ENCODE results near the gene SYT17.

SYT17 gene

DNA sequence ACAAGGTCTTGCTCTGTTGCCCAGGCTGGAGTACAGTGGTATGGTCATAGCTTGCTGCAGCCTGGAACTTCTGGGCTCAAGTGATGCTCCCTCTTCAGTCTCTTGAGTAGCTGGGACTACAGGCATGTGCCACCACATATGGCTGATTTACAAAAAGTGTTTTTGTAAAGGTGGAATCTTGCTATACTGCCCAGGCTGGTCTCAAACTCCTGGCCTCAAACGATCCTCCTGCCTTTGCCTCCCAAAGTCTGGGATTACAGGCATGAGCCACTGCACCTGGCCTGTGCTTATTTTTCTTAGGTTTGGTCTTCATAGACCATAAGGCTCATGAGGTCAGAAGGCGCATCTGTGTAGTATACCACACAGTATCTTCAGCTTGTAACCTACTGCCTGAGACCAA, 122.8 kb downstream of the SYT17 start:
- no peak for DNase-seq (ENCODE audit: low read depth, low spot score)
- TF ChIP-seq, protein P1, sequence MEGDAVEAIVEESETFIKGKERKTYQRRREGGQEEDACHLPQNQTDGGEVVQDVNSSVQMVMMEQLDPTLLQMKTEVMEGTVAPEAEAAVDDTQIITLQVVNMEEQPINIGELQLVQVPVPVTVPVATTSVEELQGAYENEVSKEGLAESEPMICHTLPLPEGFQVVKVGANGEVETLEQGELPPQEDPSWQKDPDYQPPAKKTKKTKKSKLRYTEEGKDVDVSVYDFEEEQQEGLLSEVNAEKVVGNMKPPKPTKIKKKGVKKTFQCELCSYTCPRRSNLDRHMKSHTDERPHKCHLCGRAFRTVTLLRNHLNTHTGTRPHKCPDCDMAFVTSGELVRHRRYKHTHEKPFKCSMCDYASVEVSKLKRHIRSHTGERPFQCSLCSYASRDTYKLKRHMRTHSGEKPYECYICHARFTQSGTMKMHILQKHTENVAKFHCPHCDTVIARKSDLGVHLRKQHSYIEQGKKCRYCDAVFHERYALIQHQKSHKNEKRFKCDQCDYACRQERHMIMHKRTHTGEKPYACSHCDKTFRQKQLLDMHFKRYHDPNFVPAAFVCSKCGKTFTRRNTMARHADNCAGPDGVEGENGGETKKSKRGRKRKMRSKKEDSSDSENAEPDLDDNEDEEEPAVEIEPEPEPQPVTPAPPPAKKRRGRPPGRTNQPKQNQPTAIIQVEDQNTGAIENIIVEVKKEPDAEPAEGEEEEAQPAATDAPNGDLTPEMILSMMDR (IDR thresholded peaks at IDR 0.05; ENCODE audit: low read depth, low read length) = no peak
- in situ Hi-C loops (cut with HindIII; ENCODE audit: low sequenced_read_pairs) = no loop called here
- no peak overlapping the region for H3K4me3 ChIP-seq (ENCODE audit: low read depth, low read length)

DNA sequence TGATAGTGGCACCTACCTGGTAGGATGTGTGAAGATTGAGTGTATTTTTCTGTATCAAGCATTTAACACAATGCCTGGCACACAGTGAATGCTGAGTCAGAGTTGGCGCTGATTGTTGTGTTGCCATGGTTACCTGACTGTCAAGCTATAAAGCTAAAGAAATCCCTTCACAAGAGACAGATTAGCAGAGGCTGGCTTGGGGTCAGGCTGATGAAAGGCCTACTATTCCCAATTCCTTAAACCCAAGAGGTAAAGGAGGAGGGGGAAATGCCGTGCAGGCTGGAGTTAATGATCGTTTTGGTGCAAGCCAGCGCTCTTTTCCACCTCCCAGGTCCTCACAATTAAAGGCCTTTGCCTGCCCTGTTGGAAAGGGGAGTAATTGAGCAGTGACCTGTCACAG, 123.4 kb downstream of the SYT17 start:
- in situ Hi-C loops (cut with HindIII; ENCODE audit: low sequenced_read_pairs) = no loop called here
- no peak for DNase-seq (ENCODE audit: low read depth, low spot score)
- TF ChIP-seq, protein P1 (IDR thresholded peaks at IDR 0.05; ENCODE audit: low read depth, low read length) = no peak
- H3K4me3 ChIP-seq (ENCODE audit: low read depth, low read length) = no peak overlapping the region

DNA sequence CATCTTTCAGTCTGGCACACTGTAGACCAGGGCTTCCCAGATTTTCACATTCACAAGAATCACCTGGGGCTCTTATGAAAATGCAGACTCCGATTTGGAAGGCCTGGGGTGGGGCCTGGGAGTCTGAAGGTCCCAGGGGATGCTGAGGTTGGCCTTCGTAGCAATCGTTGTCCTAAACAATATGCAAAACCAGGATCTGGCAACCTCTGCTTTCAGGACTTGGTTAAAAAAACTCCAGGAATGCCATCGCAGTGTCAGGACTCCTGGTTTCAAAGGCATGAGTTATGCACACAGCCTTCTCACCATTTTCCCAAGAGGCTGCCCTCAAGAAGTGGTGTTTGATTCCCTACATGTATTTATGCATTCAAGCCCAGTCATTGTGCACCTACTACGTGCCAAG, 124.1 kb downstream of the SYT17 start:
- no peak overlapping the region for H3K4me3 ChIP-seq (ENCODE audit: low read depth, low read length)
- in situ Hi-C loops (cut with HindIII; ENCODE audit: low sequenced_read_pairs) = no loop called here
- no peak for DNase-seq (ENCODE audit: low read depth, low spot score)
- TF ChIP-seq, protein P1 (IDR thresholded peaks at IDR 0.05; ENCODE audit: low read depth, low read length) = no peak

DNA sequence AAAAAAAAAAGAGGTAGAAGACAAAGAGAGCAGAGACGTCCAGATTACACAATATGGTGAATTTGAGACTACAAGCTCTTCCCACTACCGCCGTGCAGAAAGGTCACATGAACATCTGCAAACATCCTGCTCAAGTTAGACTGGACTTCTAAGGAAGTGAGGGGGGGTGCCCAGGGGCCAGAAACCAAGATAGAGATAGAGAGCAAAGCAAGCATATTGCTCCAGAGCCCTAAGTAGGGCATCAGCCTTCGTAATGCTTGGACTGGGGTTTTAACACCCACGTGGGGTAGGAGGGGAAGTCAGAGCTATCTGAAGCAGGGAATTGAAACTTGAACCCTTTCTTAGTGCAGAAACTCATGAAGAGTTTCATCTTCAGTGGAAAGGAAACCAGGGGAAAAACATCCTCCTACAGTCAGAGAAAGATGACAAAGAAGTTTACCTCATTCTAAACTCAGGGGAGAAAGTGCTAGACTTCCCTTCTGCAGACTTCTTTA, 126.2 kb downstream of the SYT17 start:
- no peak for DNase-seq (ENCODE audit: low read depth, low spot score)
- in situ Hi-C loops (cut with HindIII; ENCODE audit: low sequenced_read_pairs) = no loop called here
- H3K4me3 ChIP-seq (ENCODE audit: low read depth, low read length) = no peak overlapping the region
- TF ChIP-seq, protein P1 (IDR thresholded peaks at IDR 0.05; ENCODE audit: low read depth, low read length) = no peak

DNA sequence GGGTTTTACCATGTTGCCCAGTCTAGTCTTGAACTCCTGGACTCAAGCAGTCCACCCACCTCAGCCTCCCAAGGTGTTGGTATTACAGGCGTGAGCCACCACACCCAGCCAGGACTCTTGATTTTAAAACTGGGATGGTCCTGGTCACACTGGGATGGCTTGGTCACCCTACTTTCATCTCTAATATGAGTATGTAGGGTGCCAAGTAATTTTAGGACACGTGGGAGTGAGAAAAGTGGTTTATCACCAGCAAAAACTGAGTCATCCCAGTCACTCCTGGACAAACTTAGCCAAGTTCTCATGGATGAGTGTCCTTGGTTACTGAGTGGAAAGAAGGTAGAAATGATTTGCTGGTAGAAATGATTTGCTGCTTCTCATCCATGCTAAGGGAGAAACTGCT, 127.4 kb downstream of the SYT17 start:
- in situ Hi-C loops (cut with HindIII; ENCODE audit: low sequenced_read_pairs) = no loop called here
- H3K4me3 ChIP-seq (ENCODE audit: low read depth, low read length) = no peak overlapping the region
- no peak for DNase-seq (ENCODE audit: low read depth, low spot score)
- TF ChIP-seq, protein P1 (IDR thresholded peaks at IDR 0.05; ENCODE audit: low read depth, low read length) = no peak

DNA sequence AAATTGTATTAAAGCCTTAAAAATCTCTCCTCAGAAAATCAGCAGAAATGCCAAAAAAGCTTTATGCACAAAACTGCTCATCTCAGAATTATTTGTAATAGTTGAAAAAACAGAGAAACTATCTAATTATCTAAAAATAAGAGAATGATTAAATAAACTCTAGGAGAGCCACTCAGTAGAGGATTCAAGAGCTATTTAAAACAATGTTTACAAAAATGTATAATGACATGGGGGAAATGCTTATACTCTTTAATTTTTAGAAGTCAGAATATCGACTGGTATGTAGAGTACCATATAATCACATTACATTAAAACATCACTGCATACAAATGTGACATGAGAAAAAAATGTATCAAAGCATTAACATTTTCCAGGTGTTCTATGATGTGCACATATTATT, 129.4 kb downstream of the SYT17 start:
- in situ Hi-C loops (cut with HindIII; ENCODE audit: low sequenced_read_pairs) = no loop called here

More for the DNA sequence above, 129.4 kb downstream of the SYT17 start:
- TF ChIP-seq, protein P1 (IDR thresholded peaks at IDR 0.05; ENCODE audit: low read depth, low read length) = no peak
- DNase-seq (ENCODE audit: low read depth, low spot score) = no peak
- H3K4me3 ChIP-seq (ENCODE audit: low read depth, low read length) = no peak overlapping the region

Data from astrocyte of the spinal cord (primary cell).